Activated naive CD8-positive, alpha-beta T cell treated with anti-CD3 and anti-CD28 coated beads for 36 hours (primary cell): ENCODE results near the gene DEPDC4. TPM values are rescaled to one million over a fixed set of nuclear protein-coding genes. Genes with fewer than 3 reads are reported as not detected.
A peak's percentile ranks its signal among the peaks of the same experiment; 100 is the strongest.

Source experiments
- DNase-seq: peaks from one replicate; pipeline ENCODE4 v3.0.0; 2021
- H3K27ac Mint-ChIP-seq: one replicate; pipeline ENCODE4 v1.8.0; 2022; ENCODE audit warnings: mild to moderate bottlenecking, moderate library complexity, mixed read lengths
- H3K27me3 Mint-ChIP-seq: one replicate; pipeline ENCODE4 v1.8.0; 2022; ENCODE audit warnings: mild to moderate bottlenecking, mixed read lengths
- H3K36me3 Mint-ChIP-seq: one replicate; pipeline ENCODE4 v1.8.0; 2021; ENCODE audit warnings: mild to moderate bottlenecking, mixed read lengths
- H3K4me1 Mint-ChIP-seq: one replicate; pipeline ENCODE4 v1.8.0; 2021; ENCODE audit warnings: mixed read lengths
- H3K4me3 Mint-ChIP-seq: one replicate; pipeline ENCODE4 v1.8.0; 2022; ENCODE audit warnings: mild to moderate bottlenecking, moderate library complexity, mixed read lengths
- H3K9me3 Mint-ChIP-seq: one replicate; pipeline ENCODE4 v1.8.0; 2022; ENCODE audit warnings: mixed read lengths
- total RNA-seq, 2 experiments: library from RNA; stranded (reverse); gene quantifications; one replicate each; pipeline ENCODE4 v1.2.3, GENCODE V29; 2021

DEPDC4 gene
- total RNA-seq, 2 experiments from 2014 or later, result 2.4 to 2.8 TPM

DNA sequence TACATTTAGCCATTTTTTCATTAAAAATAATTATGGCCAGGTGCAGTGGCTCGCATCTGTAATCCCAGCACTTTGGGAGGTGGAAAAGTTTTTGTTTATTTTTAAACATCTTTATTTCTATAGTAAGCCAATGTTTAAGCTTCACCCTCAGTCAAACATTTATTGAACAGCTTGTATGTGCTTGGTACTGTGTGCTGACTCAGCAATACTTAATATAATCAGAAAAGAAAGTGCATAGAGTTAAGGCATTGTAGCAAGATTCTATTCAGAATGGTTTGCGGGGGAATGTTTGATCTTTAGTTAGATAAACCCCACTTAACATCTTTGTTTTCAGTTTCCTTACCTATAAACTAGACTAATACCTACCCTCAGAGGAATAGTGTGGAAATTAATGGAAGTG lies 55.2 kb downstream of the DEPDC4 start:
- no peaks in the 10 kb centered on the region for H3K9me3 Mint-ChIP-seq
- no peaks in the 10 kb centered on the region for H3K4me1 Mint-ChIP-seq
- no peak overlapping the region for H3K4me3 Mint-ChIP-seq
- H3K27ac Mint-ChIP-seq, result no peak overlapping the region
- no peak for DNase-seq
- no peaks in the 10 kb centered on the region for H3K27me3 Mint-ChIP-seq
- peaks cover 5% of the 10 kb centered on the region for H3K36me3 Mint-ChIP-seq

DNA sequence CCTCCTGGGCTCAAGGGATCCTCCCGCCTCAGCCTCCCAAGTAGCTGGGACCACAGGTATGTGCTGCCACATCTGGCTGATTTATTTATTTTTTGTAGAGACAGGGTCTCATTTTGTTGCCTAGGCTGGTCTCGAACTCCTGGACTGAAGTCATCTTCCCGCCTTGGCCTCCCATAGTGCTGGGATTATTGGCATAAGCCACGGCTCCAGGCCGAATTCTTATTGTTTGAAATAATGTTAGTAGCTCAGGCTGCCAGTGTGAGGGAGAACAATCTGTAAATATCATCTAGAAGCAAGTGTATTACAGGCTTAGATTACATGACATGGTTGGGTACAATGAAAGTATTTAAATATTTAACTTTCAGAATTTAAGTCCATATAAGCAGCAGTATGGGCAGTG lies 58.0 kb downstream of the DEPDC4 start:
- Mint-ChIP-seq H3K36me3 (peaks cover 5% of the 10 kb centered on the region), H3K4me1 (no peaks in the 10 kb centered on the region), H3K4me3 (no peak overlapping the region), H3K27ac (no peak overlapping the region), H3K9me3 (no peaks in the 10 kb centered on the region), H3K27me3 (no peaks in the 10 kb centered on the region)
- DNase-seq, result no peak

DNA sequence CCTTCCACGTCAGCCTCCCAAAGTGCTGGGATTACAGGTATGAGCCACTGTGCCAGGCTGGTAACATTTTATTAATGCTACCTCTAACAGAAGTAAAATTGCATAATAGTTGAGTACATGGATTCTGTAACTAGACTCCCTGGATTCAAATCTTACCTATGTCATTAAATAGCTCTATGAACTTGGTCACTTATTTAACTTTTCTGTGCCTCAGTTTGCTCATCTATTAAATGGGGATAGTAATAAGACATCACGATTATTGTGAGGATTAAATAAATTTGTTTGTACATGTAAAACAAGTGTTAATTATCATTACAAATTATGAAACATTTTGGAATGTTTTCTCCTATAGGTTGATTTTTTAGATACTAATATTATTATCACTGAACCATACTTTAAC lies 59.6 kb downstream of the DEPDC4 start:
- no peak overlapping the region for H3K27ac Mint-ChIP-seq
- H3K27me3 Mint-ChIP-seq, result no peaks in the 10 kb centered on the region
- DNase-seq, result no peak
- H3K4me1 Mint-ChIP-seq, result peaks cover 8% of the 10 kb centered on the region
- no peaks in the 10 kb centered on the region for H3K9me3 Mint-ChIP-seq
- H3K36me3 Mint-ChIP-seq, result peaks cover 5% of the 10 kb centered on the region
- H3K4me3 Mint-ChIP-seq, result no peak overlapping the region

DNA sequence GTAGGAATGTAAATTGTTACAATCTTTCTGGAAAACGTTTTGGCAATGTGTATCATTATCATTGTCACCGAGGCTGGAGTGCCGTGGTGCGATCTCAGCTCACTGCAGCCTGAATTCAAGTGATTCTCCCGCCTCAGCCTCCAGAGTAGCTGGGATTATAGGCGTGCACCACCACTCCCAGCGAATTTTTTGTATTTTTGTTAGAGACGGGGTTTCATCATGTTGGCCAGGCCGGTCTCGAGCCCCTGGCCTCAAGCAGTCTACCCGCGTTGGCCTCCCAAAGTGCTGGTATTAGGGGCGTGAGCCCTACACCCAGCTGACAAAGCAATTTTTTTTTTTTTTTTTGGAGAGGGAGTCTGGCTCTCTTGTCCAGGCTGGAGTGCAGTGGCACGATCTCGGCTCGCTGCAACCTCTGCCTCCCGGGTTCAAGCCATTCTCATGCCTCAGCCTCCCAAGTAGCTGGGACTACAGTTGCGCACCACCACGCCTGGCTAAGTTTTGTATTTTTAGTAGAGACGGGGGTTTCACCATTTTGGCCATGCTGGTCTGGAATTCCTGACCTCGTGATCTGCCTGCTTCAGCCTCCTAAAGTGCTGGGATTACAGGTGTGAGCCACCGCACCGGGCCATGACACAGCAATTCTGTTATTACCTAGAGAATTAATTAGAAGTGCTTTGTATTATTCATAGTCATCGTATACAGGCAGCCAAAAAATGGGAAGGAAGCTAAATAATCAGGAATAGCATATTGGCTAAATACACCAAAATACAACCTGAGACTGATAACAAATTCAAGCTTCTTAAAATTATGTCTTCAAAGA lies 65.1 kb downstream of the DEPDC4 start:
- peaks cover 8% of the 10 kb centered on the region for H3K36me3 Mint-ChIP-seq
- peak overlapping the region; percentile 97 for H3K4me3 Mint-ChIP-seq
- peak overlapping the region; percentile 99 for H3K27ac Mint-ChIP-seq
- peaks cover 24% of the 10 kb centered on the region for H3K4me1 Mint-ChIP-seq
- H3K27me3 Mint-ChIP-seq, result no peaks in the 10 kb centered on the region
- H3K9me3 Mint-ChIP-seq, result no peaks in the 10 kb centered on the region
- DNase-seq, result no peak

- Mint-ChIP-seq H3K4me3 (peak within 1 kb of the TSS; percentile 97), H3K27me3 (no peaks in the 10 kb centered on the region), H3K27ac (peak within 1 kb of the TSS; percentile 99), H3K36me3 (peaks cover 8% of the 10 kb centered on the region), H3K4me1 (peaks cover 24% of the 10 kb centered on the region), H3K9me3 (no peaks in the 10 kb centered on the region)
- peak; percentile 93 for DNase-seq
Measured at GRCh38 chr12:100200463-100201181, 66.3 kb downstream of the DEPDC4 start, which contains the start of gene ACTR6. Gene ACTR6, plus strand, starts transcription at chr12:100200815. Its CDS starts 37 bp downstream, at chr12:100200852.

DNA sequence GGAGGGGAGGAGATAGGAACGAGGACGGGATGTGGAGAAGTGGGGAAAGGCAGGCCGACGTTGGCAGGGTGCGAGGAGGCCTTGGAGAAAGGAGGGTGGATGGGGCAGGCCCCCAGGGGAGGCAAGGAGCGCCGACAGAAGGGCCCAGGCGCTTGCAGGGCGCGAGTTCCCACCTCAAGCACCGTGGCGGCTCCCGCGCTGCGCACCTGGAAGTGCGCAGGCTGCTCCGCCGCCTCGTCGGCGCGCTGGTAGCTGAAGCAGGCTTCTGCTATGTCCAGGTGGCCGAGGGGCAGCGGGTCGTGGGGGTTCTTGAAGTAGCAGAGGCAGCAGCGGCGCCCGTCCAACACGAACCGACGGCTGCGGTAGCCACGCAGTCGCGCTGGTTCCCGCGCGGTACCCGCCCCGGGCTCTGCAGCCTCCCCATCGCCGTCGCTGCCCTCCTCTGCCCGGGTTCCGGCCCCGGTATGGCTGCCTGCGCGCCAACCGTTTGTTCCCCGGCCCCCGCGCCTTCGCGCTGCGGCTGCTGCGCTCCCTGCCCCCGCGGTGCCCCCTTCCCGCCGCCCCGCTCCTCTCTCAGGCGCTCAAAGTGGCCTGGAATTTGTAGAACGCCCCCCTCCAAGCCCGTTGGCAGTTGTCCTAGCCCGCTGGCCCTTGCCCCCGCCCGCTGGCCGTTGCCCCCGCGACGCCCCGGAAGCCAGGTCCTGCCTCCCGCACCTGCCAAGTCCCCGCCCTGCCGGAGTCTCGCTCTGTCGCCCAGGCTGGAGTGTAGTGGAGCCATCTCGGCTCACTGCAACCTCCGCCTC lies 67.3 kb downstream of the DEPDC4 start:
- H3K4me3 Mint-ChIP-seq, result peak overlapping the region; percentile 97
- peaks cover 14% of the 10 kb centered on the region for H3K36me3 Mint-ChIP-seq
- peaks cover 24% of the 10 kb centered on the region for H3K4me1 Mint-ChIP-seq
- DNase-seq, result peak; percentile 82
- H3K27ac Mint-ChIP-seq, result peak overlapping the region; percentile 99
- no peaks in the 10 kb centered on the region for H3K27me3 Mint-ChIP-seq
- H3K9me3 Mint-ChIP-seq, result no peaks in the 10 kb centered on the region

- H3K4me1 Mint-ChIP-seq, result peaks cover 24% of the 10 kb centered on the region
- no peaks in the 10 kb centered on the region for H3K27me3 Mint-ChIP-seq
- H3K36me3 Mint-ChIP-seq, result peaks cover 20% of the 10 kb centered on the region
- no peaks in the 10 kb centered on the region for H3K9me3 Mint-ChIP-seq
- H3K27ac Mint-ChIP-seq, result peak overlapping the region; percentile 77
- peak overlapping the region; percentile 97 for H3K4me3 Mint-ChIP-seq
- DNase-seq, result no peak
Measured at GRCh38 chr12:100199023-100199346, 67.9 kb downstream of the DEPDC4 start.

GRCh38 chr12:100197486-100197885 lies 69.4 kb downstream of the DEPDC4 start:
- H3K27ac Mint-ChIP-seq, result no peak overlapping the region
- H3K27me3 Mint-ChIP-seq, result no peaks in the 10 kb centered on the region
- DNase-seq, result no peak
- peaks cover 18% of the 10 kb centered on the region for H3K4me1 Mint-ChIP-seq
- no peaks in the 10 kb centered on the region for H3K9me3 Mint-ChIP-seq
- H3K36me3 Mint-ChIP-seq, result peaks cover 25% of the 10 kb centered on the region
- no peak overlapping the region for H3K4me3 Mint-ChIP-seq

DNA sequence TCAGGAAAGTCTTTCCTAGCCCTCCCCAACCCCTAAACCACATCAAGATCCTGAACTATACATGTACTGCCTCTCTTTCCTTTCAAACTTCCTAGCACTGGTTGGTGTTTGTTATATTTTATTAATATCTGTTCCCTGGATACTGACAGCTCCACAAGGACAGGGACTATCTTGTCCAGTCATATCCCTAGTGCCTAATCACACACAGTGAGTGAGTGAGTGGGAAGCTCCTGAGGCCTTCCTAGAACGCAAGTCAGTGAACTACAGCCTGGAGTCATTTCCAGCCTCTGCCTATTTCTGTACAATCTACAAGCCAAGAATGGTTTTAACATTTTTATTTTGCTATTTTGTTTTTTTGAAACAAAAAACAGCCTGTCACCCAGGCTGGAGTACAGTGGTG lies 73.8 kb downstream of the DEPDC4 start:
- no peak overlapping the region for H3K4me3 Mint-ChIP-seq
- peaks cover 1% of the 10 kb centered on the region for H3K4me1 Mint-ChIP-seq
- H3K27me3 Mint-ChIP-seq, result no peaks in the 10 kb centered on the region
- no peak for DNase-seq
- no peaks in the 10 kb centered on the region for H3K9me3 Mint-ChIP-seq
- no peak overlapping the region for H3K27ac Mint-ChIP-seq
- peaks cover 38% of the 10 kb centered on the region for H3K36me3 Mint-ChIP-seq

Other genes with a start within 250 kb of the DEPDC4 start
- gene BLTP3B, start 124.2 kb downstream of the DEPDC4 start, total RNA-seq, result 10 to 100 TPM; 34.1 to 35.3 TPM
- 10 to 100 TPM; 27.1 to 27.9 TPM for gene ACTR6, start 66.3 kb downstream of the DEPDC4 start, total RNA-seq
- gene SCYL2, start 98 bp upstream of the DEPDC4 start, total RNA-seq, result 10 to 100 TPM; 26.7 to 27.1 TPM
- gene SLC17A8, start 90.0 kb upstream of the DEPDC4 start, total RNA-seq, result not detected
- not detected for gene NR1H4, start 206.8 kb upstream of the DEPDC4 start, total RNA-seq